HCT116 (cell line): ENCODE results near the gene MTHFD1L. TPM values are rescaled to one million over a fixed set of nuclear protein-coding genes. Genes with fewer than 3 reads are reported as not detected.
"Not testable (repeated sequence)": the region's sequence is repeated elsewhere in the genome, so short reads cannot be mapped to it uniquely, and the experiment has no call there.

Experiments
- ATAC-seq: fragments of 200-7000 bp; cut with Tn5 transposase; 2 replicates; pipeline ENCODE4 v1.9.1; 2020; ENCODE audit warnings: mild to moderate bottlenecking, moderate library complexity
- BruUV-seq: library from RNA; stranded (reverse); fragments of 400-500 nt; replicated peaks from 2 replicates; lab custom pipeline; 2021; lab: Mats Ljungman, UMichigan
- CTCF ChIA-PET: fragments of 300-600 bp; sonication (Branson Sonifier 250); formaldehyde crosslinking; loops from one replicate; lab custom pipeline; 2021; ENCODE audit warnings: antibody characterized with exemption; lab: Charles Lee
- POLR2A ChIA-PET: fragments of 300-600, 350-600 bp; sonication (Branson Sonifier 250); formaldehyde crosslinking; loops from one replicate; lab custom pipeline; 2021; ENCODE audit warnings: antibody characterized with exemption; lab: Charles Lee
- RAD21 ChIA-PET, 2 experiments: fragments of 300-600 bp; sonication (Branson Sonifier 250); formaldehyde crosslinking; loops; one replicate each; lab custom pipeline; 2023; ENCODE audit warnings: low total read pairs in 2 of 2; ENCODE audit not compliant: uncharacterized antibody in 2 of 2, unreplicated experiment in 2 of 2, low non-redundant PET in 1 of 2; lab: Charles Lee
- DNase-seq: peaks from one replicate; pipeline ENCODE4 v3.0.0-alpha.2; 2010; ENCODE audit warnings: low read depth, low spot score
- H2AFZ ChIP-seq: fragments of 200-600 bp; shearing (Covaris generic), sonication (generic); 2 replicates; pipeline ENCODE4 v1.6.1; 2017; ENCODE audit warnings: low read depth, mixed run types, mixed read lengths, antibody characterized with exemption, low read length; ENCODE audit not compliant: poor library complexity, severe bottlenecking
- H3K27ac ChIP-seq: 2 replicates; pipeline ENCODE4 v1.5.1; 2012; ENCODE audit warnings: low read depth, low read length
- H3K27me3 ChIP-seq: fragments of 200-600 bp; sonication (generic); 2 replicates; pipeline ENCODE4 v1.6.1; 2016; ENCODE audit warnings: mixed run types, low read length, mixed read lengths; ENCODE audit not compliant: insufficient read depth
- H3K36me3 ChIP-seq, 2 experiments: fragments of 200-500 bp in 1 of 2; fragments of 200-600 bp in 1 of 2; sonication (Bioruptor generic) in 1 of 2; sonication (generic) in 1 of 2; 2 replicates each; pipeline versions ENCODE4 v1.5.1 to v1.6.1; 2014 to 2016; ENCODE audit warnings: low read length in 2 of 2, inconsistent platforms in 1 of 2, mixed read lengths in 1 of 2, mixed run types in 1 of 2; ENCODE audit not compliant: insufficient read depth in 2 of 2, control insufficient read depth in 1 of 2
- H3K4me1 ChIP-seq, 2 experiments: fragments of 200-600 bp in 1 of 2; sonication (generic) in 1 of 2; 2 replicates each; pipeline versions ENCODE4 v1.5.1 to v1.6.1; 2012 to 2017; ENCODE audit warnings: low read length in 2 of 2, inconsistent platforms in 1 of 2, mild to moderate bottlenecking in 1 of 2, mixed read lengths in 1 of 2, mixed run types in 1 of 2, moderate library complexity in 1 of 2; ENCODE audit not compliant: insufficient read depth in 2 of 2, control insufficient read depth in 1 of 2
- H3K4me2 ChIP-seq: fragments of 200-600 bp; sonication (generic); 2 replicates; pipeline ENCODE4 v1.6.1; 2017; ENCODE audit warnings: mixed run types, low read length, mixed read lengths
- H3K4me3 ChIP-seq, 2 experiments: fragments of 200-600 bp in 1 of 2; sonication (generic) in 1 of 2; replicated peaks in 1 of 2; 2 replicates each; pipeline ENCODE4 v1.5.1; 2011 to 2016; ENCODE audit warnings: low read length in 2 of 2, control low read depth in 1 of 2, low read depth in 1 of 2, mild to moderate bottlenecking in 1 of 2, mixed read lengths in 1 of 2, mixed run types in 1 of 2
- H3K79me2 ChIP-seq: fragments of 200-600 bp; sonication (generic); 2 replicates; pipeline ENCODE4 v1.6.1; 2017; ENCODE audit warnings: mild to moderate bottlenecking, mixed run types, low read length, moderate library complexity, mixed read lengths; ENCODE audit not compliant: insufficient read depth
- H3K9ac ChIP-seq: fragments of 200-600 bp; sonication (generic); 2 replicates; pipeline ENCODE4 v1.6.1; 2016; ENCODE audit warnings: low read length, mixed read lengths
- H3K9me2 ChIP-seq: fragments of 200-600 bp; sonication (generic), shearing (Covaris generic); 2 replicates; pipeline ENCODE4 v1.6.1; 2017; ENCODE audit warnings: mixed run types, mild to moderate bottlenecking, moderate library complexity; ENCODE audit not compliant: insufficient read depth
- H3K9me3 ChIP-seq, 2 experiments: fragments of 200-500 bp in 1 of 2; fragments of 200-600 bp in 1 of 2; sonication (Bioruptor generic) in 1 of 2; sonication (generic) in 1 of 2; 2 replicates each; pipeline ENCODE4 v1.6.1; 2014 to 2017; ENCODE audit warnings: low read length in 2 of 2, mixed read lengths in 2 of 2, inconsistent platforms in 1 of 2, low read depth in 1 of 2, mild to moderate bottlenecking in 1 of 2, mixed run types in 1 of 2, moderate library complexity in 1 of 2; ENCODE audit not compliant: control insufficient read depth in 1 of 2, insufficient read depth in 1 of 2
- H4K20me1 ChIP-seq: fragments of 200-600 bp; sonication (generic), shearing (Covaris generic); 2 replicates; pipeline ENCODE4 v1.6.1; 2017; ENCODE audit warnings: mixed run types, mild to moderate bottlenecking, moderate library complexity; ENCODE audit not compliant: insufficient read depth
- CBX3 ChIP-seq: IDR thresholded peaks from 2 replicates; pipeline ENCODE4 v1.6.1; 2012; ENCODE audit warnings: low read depth
- CEBPB ChIP-seq: IDR thresholded peaks from 2 replicates; pipeline ENCODE4 v1.6.1; 2012; ENCODE audit warnings: low read depth
- EGR1 ChIP-seq: IDR thresholded peaks from 2 replicates; pipeline ENCODE4 v1.6.1; 2012; ENCODE audit warnings: low read depth
- ELF1 ChIP-seq: IDR thresholded peaks from 2 replicates; pipeline ENCODE4 v1.6.1; 2012; ENCODE audit warnings: low read depth, borderline replicate concordance
- EZH2 ChIP-seq: fragments of 200-600 bp; sonication (generic); IDR thresholded peaks from 2 replicates; pipeline ENCODE4 v1.6.1; 2017; ENCODE audit warnings: antibody characterized with exemption, mixed run types
- EZH2phosphoT487 ChIP-seq: fragments of 200-600 bp; IDR thresholded peaks from 2 replicates; pipeline ENCODE4 v1.6.1; 2018; ENCODE audit warnings: antibody characterized with exemption, borderline replicate concordance
- FOSL1 ChIP-seq: IDR thresholded peaks from 2 replicates; pipeline ENCODE4 v1.6.1; 2012; ENCODE audit warnings: low read depth
- JUND ChIP-seq: IDR thresholded peaks from 2 replicates; pipeline ENCODE4 v1.6.1; 2012
- POLR2A ChIP-seq: IDR thresholded peaks from 2 replicates; pipeline ENCODE4 v1.7.0; 2011; ENCODE audit warnings: borderline replicate concordance; ENCODE audit not compliant: insufficient read depth, insufficient read length; ENCODE audit errors: extremely low read depth
- POLR2AphosphoS5 ChIP-seq: IDR thresholded peaks from 2 replicates; pipeline ENCODE4 v1.6.1; 2011; ENCODE audit warnings: mild to moderate bottlenecking, low read depth, low read length, moderate library complexity
- SIN3A ChIP-seq: IDR thresholded peaks from 2 replicates; pipeline ENCODE4 v1.6.1; 2012; ENCODE audit warnings: low read depth
- TCF7L2 ChIP-seq: IDR thresholded peaks from 2 replicates; pipeline ENCODE4 v1.7.0; 2011; ENCODE audit warnings: borderline replicate concordance, inconsistent platforms; ENCODE audit not compliant: insufficient read depth, insufficient read length; ENCODE audit errors: extremely low read depth
- ZBTB33 ChIP-seq: IDR thresholded peaks from 2 replicates; pipeline ENCODE4 v1.6.1; 2011; ENCODE audit warnings: mild to moderate bottlenecking, low read length, moderate library complexity; ENCODE audit not compliant: insufficient replicate concordance; ENCODE audit errors: extremely low read depth
- ZFX ChIP-seq: fragments of 450-650 bp; IDR thresholded peaks from 2 replicates; pipeline ENCODE4 v1.6.1; 2017
- ZNF274 ChIP-seq: fragments of 200-500 bp; sonication (Bioruptor generic); IDR thresholded peaks from 2 replicates; pipeline ENCODE4 v1.6.1; 2014; ENCODE audit warnings: mild to moderate bottlenecking, low read depth, low read length, inconsistent platforms
- intact Hi-C: fragments of 100-400 bp; cut with micrococcal nuclease; formaldehyde crosslinking; loops from 2 replicates; pipeline ENCODE4 v1.10.0; 2022
- total RNA-seq: library from RNA; stranded (reverse); gene quantifications from one replicate; pipeline ENCODE4 v1.2.1, GENCODE V29; 2021; ENCODE audit not compliant: unreplicated experiment
- TF ChIP-seq, protein P1 (sequence below): IDR thresholded peaks from 2 replicates; pipeline ENCODE4 v1.6.1; 2012; ENCODE audit warnings: low read depth
- TF ChIP-seq, protein P2 (sequence below): IDR thresholded peaks from 2 replicates; pipeline ENCODE4 v1.6.1; 2012

MTHFD1L gene
- total RNA-seq, 1 experiment from 2014 or later = 127 TPM

GRCh38 chr6:150848400-150848799 lies 17.1 kb upstream of the MTHFD1L start:
- Histone ChIP-seq H3K79me2 (no peaks in the 10 kb centered on the region), H3K4me1 (no peaks in the 10 kb centered on the region), H3K9me2 (no peaks in the 10 kb centered on the region), H2AFZ (no peak overlapping the region), H3K9me3 (no peaks in the 10 kb centered on the region), H3K4me3 (no peak overlapping the region)
- intact Hi-C loops = no loop called here
- CTCF ChIA-PET = no interaction called here
- POLR2A ChIA-PET = no interaction called here
- DNase-seq = no peak
- no peak for TF ChIP-seq ELF1
- no peak for TF ChIP-seq FOSL1
- no peak for TF ChIP-seq POLR2A
- TF ChIP-seq, protein P1, sequence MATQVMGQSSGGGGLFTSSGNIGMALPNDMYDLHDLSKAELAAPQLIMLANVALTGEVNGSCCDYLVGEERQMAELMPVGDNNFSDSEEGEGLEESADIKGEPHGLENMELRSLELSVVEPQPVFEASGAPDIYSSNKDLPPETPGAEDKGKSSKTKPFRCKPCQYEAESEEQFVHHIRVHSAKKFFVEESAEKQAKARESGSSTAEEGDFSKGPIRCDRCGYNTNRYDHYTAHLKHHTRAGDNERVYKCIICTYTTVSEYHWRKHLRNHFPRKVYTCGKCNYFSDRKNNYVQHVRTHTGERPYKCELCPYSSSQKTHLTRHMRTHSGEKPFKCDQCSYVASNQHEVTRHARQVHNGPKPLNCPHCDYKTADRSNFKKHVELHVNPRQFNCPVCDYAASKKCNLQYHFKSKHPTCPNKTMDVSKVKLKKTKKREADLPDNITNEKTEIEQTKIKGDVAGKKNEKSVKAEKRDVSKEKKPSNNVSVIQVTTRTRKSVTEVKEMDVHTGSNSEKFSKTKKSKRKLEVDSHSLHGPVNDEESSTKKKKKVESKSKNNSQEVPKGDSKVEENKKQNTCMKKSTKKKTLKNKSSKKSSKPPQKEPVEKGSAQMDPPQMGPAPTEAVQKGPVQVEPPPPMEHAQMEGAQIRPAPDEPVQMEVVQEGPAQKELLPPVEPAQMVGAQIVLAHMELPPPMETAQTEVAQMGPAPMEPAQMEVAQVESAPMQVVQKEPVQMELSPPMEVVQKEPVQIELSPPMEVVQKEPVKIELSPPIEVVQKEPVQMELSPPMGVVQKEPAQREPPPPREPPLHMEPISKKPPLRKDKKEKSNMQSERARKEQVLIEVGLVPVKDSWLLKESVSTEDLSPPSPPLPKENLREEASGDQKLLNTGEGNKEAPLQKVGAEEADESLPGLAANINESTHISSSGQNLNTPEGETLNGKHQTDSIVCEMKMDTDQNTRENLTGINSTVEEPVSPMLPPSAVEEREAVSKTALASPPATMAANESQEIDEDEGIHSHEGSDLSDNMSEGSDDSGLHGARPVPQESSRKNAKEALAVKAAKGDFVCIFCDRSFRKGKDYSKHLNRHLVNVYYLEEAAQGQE = no peak
- TF ChIP-seq EZH2phosphoT487 = no peak
- TF ChIP-seq ZFX = no peak
- no peak for TF ChIP-seq JUND
- TF ChIP-seq, protein P2, sequence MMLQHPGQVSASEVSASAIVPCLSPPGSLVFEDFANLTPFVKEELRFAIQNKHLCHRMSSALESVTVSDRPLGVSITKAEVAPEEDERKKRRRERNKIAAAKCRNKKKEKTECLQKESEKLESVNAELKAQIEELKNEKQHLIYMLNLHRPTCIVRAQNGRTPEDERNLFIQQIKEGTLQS = no peak
- no peak for TF ChIP-seq EZH2
- no peak for TF ChIP-seq SIN3A
- no peak for TF ChIP-seq EGR1
- TF ChIP-seq CBX3 = no peak
- TF ChIP-seq TCF7L2 = no peak
- no peak for TF ChIP-seq ZBTB33
- TF ChIP-seq POLR2AphosphoS5 = no peak
- no peak for TF ChIP-seq ZNF274
- no peak for TF ChIP-seq CEBPB
- TF ChIP-seq, all 23 proteins: peak for 0
- Histone ChIP-seq H4K20me1 (no peaks in the 10 kb centered on the region), H3K4me2 (no peak overlapping the region), H3K36me3 (no peaks in the 10 kb centered on the region), H3K9ac (no peak overlapping the region), H3K27ac (no peak overlapping the region), H3K27me3 (no peaks in the 10 kb centered on the region)
- BruUV-seq = no TSS peak
- ATAC-seq = no peak
- RAD21 ChIA-PET = no interaction called here

DNA sequence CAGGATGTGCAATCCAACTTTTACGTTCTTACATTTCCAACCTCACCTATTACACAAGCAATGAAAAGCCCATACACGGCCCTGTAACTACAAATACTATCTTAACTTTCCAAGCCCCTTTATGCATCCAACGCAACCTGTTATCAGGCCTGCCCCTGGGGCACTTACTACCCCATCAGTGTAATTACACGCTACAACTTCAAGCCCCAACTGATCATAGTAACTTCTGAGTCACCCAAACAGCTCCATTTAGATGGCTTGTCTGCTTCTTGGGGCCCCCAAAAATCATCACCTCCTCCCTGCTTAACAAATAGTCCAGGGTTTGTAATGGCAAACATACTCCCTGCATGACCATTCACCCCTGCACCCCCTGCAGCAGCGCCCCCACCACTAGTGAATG lies 11.1 kb upstream of the MTHFD1L start:
- H3K9me2 ChIP-seq, H3K27me3 ChIP-seq, DNase-seq, H3K36me3 ChIP-seq, H4K20me1 ChIP-seq, H3K4me3 ChIP-seq, BruUV-seq, RAD21 ChIA-PET, CTCF ChIA-PET, H3K4me2 ChIP-seq, POLR2A ChIA-PET, H3K9ac ChIP-seq, H3K27ac ChIP-seq, H3K79me2 ChIP-seq, H2AFZ ChIP-seq, ATAC-seq, H3K9me3 ChIP-seq, intact Hi-C loops: not testable (repeated sequence)
- H3K4me1 ChIP-seq = peaks cover 24 to 41% of the 10 kb centered on the region in 2 experiments
